Esophagus squamous epithelium (tissue), 5 donors: ENCODE data around the gene RUVBL2. TPM values are rescaled to one million over a fixed set of nuclear protein-coding genes. Genes with fewer than 3 reads are reported as not detected.
A peak's percentile ranks its signal among the peaks of the same experiment; 100 is the strongest.

Experiments
- DNase-seq: peaks from one replicate; lab custom pipeline; 2025; lab: John Stamatoyannopoulos, UW
- H3K27ac ChIP-seq, 4 donors: fragments of 200-600 bp; sonication (generic); one replicate each; pipeline ENCODE4 v1.5.1; 2016 to 2019; ENCODE audit warnings: mild to moderate bottlenecking in 1 of 4
- H3K27me3 ChIP-seq, 4 donors: fragments of 200-600 bp; sonication (generic); 1 replicate in 3 of 4; 2 replicates in 1 of 4; pipeline versions ENCODE4 v1.5.1 to v1.6.0; 2017 to 2021; ENCODE audit warnings: antibody characterized with exemption in 1 of 4
- H3K36me3 ChIP-seq, 3 donors: fragments of 200-600 bp; sonication (generic); one replicate each; pipeline ENCODE4 v1.5.1; 2016 to 2019
- H3K4me1 ChIP-seq, 3 donors: fragments of 200-600 bp; sonication (generic); one replicate each; pipeline ENCODE4 v1.5.1; 2017 to 2019
- H3K4me3 ChIP-seq, 4 donors: fragments of 200-600 bp; sonication (generic); 1 replicate in 3 of 4; 2 replicates in 1 of 4; pipeline ENCODE4 v1.5.1; 2016 to 2019; ENCODE audit warnings: mild to moderate bottlenecking in 2 of 4, moderate library complexity in 1 of 4
- H3K9me3 ChIP-seq, 3 donors: fragments of 200-600 bp; sonication (generic); one replicate each; pipeline ENCODE4 v1.5.1; 2016 to 2019
- CTCF ChIP-seq, 6 experiments: fragments of 450-650 bp in 4 of 6; fragments of 200-600 bp in 2 of 6; sonication (generic) in 2 of 6; IDR thresholded peaks; one replicate each; pipeline ENCODE4 v1.5.1; 2016 to 2019; ENCODE audit warnings: antibody characterized with exemption in 6 of 6, mild to moderate bottlenecking in 4 of 6, moderate library complexity in 4 of 6
- POLR2A ChIP-seq, 4 donors: fragments of 450-650 bp; IDR thresholded peaks; one replicate each; pipeline ENCODE4 v1.6.1; 2017; ENCODE audit warnings: antibody characterized with exemption in 4 of 4, mild to moderate bottlenecking in 4 of 4, moderate library complexity in 3 of 4
- WGBS, 2 donors: methylation state at CpG; one replicate each; pipeline ENCODE4 v1.1.5; 2018; 5-methylcytosine and 5-hydroxymethylcytosine counted together
- intact Hi-C: fragments of 100-400 bp; cut with DNase I; formaldehyde crosslinking; loops from one replicate; pipeline ENCODE4 v1.15.0; 2022
- total RNA-seq, 4 donors: library from RNA; depleted of rRNA; stranded (reverse); fragments of >200 nt; gene quantifications; one replicate each; pipeline ENCODE4 v1.1.0, GENCODE V29; 2016
- donor health status: DM: yes; HTN: yes; CAD: no.

RUVBL2 gene
- total RNA-seq, 4 donors from 2014 or later, result 102 to 140 (median 119) TPM

- H3K27ac ChIP-seq, result no peak overlapping the region
These were observed 24.2 kb upstream of the RUVBL2 start for GRCh38 chr19:48969276-48970138.

GRCh38 chr19:48970139-48970766, 23.4 kb upstream of the RUVBL2 start:
- TF ChIP-seq POLR2A (IDR thresholded peaks at IDR 0.05) (no peak), CTCF (IDR thresholded peaks at IDR 0.05) (no peak)
- H3K4me3 ChIP-seq, result no peak overlapping the region
- peaks cover 14 to 44% (median 22%) of the 10 kb centered on the region in 3 donors for H3K4me1 ChIP-seq
- no peaks in the 10 kb centered on the region for H3K9me3 ChIP-seq
- intact Hi-C loops, result loop anchor here (10.0 kb wide), 1 partner anchor 105 kb away; the partner anchor contains the start of gene PLEKHA4
- no peaks in the 10 kb centered on the region for H3K27me3 ChIP-seq
- DNase-seq, result no peak
- 84 to 86% methylated on average over 6 to 17 of the region's 23 CpGs for WGBS, 2 donors
- H3K36me3 ChIP-seq, result peaks cover 22 to 90% (median 35%) of the 10 kb centered on the region in 3 donors
- no peak overlapping the region for H3K27ac ChIP-seq

More at GRCh38 chr19:48969276-48970138, 24.2 kb upstream of the RUVBL2 start:
- peaks cover 22 to 86% (median 34%) of the 10 kb centered on the region in 3 donors for H3K36me3 ChIP-seq
- WGBS, 2 donors, result 90 to 94% methylated on average over 21 to 27 of the region's 45 CpGs
- peaks cover 18 to 48% (median 25%) of the 10 kb centered on the region in 3 donors for H3K4me1 ChIP-seq
- H3K4me3 ChIP-seq, result no peak overlapping the region
- no peaks in the 10 kb centered on the region for H3K27me3 ChIP-seq
- H3K9me3 ChIP-seq, result no peaks in the 10 kb centered on the region
- intact Hi-C loops, result loop anchor here (10.0 kb wide), 1 partner anchor 105 kb away; the partner anchor contains the start of gene PLEKHA4
- no peak for DNase-seq
- no peak for TF ChIP-seq POLR2A (IDR thresholded peaks at IDR 0.05)
- TF ChIP-seq CTCF (IDR thresholded peaks at IDR 0.05), result no peak

GRCh38 chr19:48970923-48971395, 22.7 kb upstream of the RUVBL2 start:
- Histone ChIP-seq H3K27ac (no peak overlapping the region), H3K36me3 (peaks cover 22 to 93% (median 35%) of the 10 kb centered on the region in 3 donors), H3K4me1 (peaks cover 14 to 41% (median 22%) of the 10 kb centered on the region in 3 donors), H3K27me3 (no peaks in the 10 kb centered on the region), H3K9me3 (no peaks in the 10 kb centered on the region), H3K4me3 (no peak overlapping the region)
- 31 to 37% methylated on average over 3 to 8 of the region's 19 CpGs for WGBS, 2 donors
- TF ChIP-seq POLR2A (IDR thresholded peaks at IDR 0.05) (no peak), CTCF (IDR thresholded peaks at IDR 0.05) (peak; percentile 76 to 90 (median 87))
- intact Hi-C loops, result loop anchor here (10.0 kb wide), 1 partner anchor 106 kb away; the partner anchor contains the start of gene PLEKHA4
- no peak for DNase-seq

GRCh38 chr19:48975947-48976847, 17.5 kb upstream of the RUVBL2 start:
- Histone ChIP-seq H3K4me3 (no peak overlapping the region), H3K36me3 (peaks cover 0 to 77% (median 15%) of the 10 kb centered on the region in 3 donors), H3K27ac (no peak overlapping the region), H3K27me3 (no peaks in the 10 kb centered on the region), H3K4me1 (peaks cover 0 to 18% (median 16%) of the 10 kb centered on the region in 3 donors), H3K9me3 (no peaks in the 10 kb centered on the region)
- TF ChIP-seq POLR2A (IDR thresholded peaks at IDR 0.05) (no peak), CTCF (IDR thresholded peaks at IDR 0.05) (peak in 2 of 6 experiments; percentile 24 to 34)
- intact Hi-C loops, result loop anchor here (10.0 kb wide), 1 partner anchor 111 kb away; the partner anchor contains the start of gene PLEKHA4
- 87 to 91% methylated on average over 12 to 13 of the region's 13 CpGs for WGBS, 2 donors
- no peak for DNase-seq
